SU-DHL-6 (cell line): Measurements from ENCODE around the gene CYP4F3.

ENCODE experiments used
- CTCF ChIP-seq: fragments of 200-600 bp; sonication (generic); IDR thresholded peaks from one replicate; pipeline ENCODE4 v1.5.1; 2017; ENCODE audit warnings: antibody characterized with exemption, mild to moderate bottlenecking, low read length, moderate library complexity; ENCODE audit not compliant: insufficient read depth, poor library complexity, severe bottlenecking
- EZH2phosphoT487 ChIP-seq: fragments of 200-600 bp; sonication (generic), shearing (Covaris generic); conservative IDR thresholded peaks from 2 replicates; pipeline ENCODE4 v1.6.1; 2018; ENCODE audit warnings: mild to moderate bottlenecking, antibody characterized with exemption, low read length, moderate library complexity, mixed read lengths

GRCh38 chr19:15634105-15634504 is 6.6 kb upstream of the CYP4F3 start:
- no peak for TF ChIP-seq CTCF
- no peak for TF ChIP-seq EZH2phosphoT487
